PC-9 (cell line): ENCODE results near the gene WNT3.

Source experiments
- EZH2 ChIP-seq: fragments of 200-600 bp; sonication (generic); IDR thresholded peaks from 2 replicates; pipeline ENCODE4 v1.8.0; 2017; ENCODE audit warnings: antibody characterized with exemption, low read depth
- TF ChIP-seq, protein P1 (sequence below): fragments of 200-600 bp; sonication (generic); conservative IDR thresholded peaks from 2 replicates; pipeline ENCODE4 v1.6.1; 2017; ENCODE audit warnings: mixed run types, antibody characterized with exemption, mild to moderate bottlenecking, moderate library complexity

DNA sequence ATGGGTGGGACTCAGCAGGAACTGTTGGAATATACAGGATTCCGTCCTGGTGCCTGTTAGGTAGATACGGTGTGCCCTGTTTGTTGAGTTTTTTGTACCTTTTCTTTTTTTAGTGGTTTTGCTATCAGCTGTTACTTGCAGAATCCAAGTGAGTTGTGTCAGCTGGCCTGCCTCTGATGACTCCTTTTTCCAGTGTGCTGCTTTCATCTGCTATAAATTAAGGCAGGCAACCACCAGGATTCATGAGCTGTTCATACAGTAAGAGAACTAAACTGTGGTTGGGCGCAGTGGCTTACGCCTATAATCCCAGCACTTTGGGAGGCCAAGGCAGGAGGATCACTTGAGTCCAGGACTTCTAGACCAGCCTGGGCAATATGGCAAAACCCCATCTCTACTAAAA lies 79.9 kb downstream of the WNT3 start:
- TF ChIP-seq, protein P1, sequence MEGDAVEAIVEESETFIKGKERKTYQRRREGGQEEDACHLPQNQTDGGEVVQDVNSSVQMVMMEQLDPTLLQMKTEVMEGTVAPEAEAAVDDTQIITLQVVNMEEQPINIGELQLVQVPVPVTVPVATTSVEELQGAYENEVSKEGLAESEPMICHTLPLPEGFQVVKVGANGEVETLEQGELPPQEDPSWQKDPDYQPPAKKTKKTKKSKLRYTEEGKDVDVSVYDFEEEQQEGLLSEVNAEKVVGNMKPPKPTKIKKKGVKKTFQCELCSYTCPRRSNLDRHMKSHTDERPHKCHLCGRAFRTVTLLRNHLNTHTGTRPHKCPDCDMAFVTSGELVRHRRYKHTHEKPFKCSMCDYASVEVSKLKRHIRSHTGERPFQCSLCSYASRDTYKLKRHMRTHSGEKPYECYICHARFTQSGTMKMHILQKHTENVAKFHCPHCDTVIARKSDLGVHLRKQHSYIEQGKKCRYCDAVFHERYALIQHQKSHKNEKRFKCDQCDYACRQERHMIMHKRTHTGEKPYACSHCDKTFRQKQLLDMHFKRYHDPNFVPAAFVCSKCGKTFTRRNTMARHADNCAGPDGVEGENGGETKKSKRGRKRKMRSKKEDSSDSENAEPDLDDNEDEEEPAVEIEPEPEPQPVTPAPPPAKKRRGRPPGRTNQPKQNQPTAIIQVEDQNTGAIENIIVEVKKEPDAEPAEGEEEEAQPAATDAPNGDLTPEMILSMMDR, result no peak
- TF ChIP-seq EZH2, result no peak
